Activated B cell treated with CpG ODN at 0.5 μM for 24 hours (primary cell): Measurements from ENCODE around the gene CACNG4. TPM values are rescaled to one million over a fixed set of nuclear protein-coding genes. Genes with fewer than 3 reads are reported as not detected.

Experiments used
- ATAC-seq: fragments of 200-7000 bp; cut with Tn5 transposase; one replicate; pipeline ENCODE4 v1.10.0; 2021; ENCODE audit warnings: low read depth, mild to moderate bottlenecking, moderate library complexity
- CTCF ChIA-PET: fragments of 350-600 bp; sonication (Branson Sonifier 250); formaldehyde crosslinking; loops from one replicate; lab custom pipeline; 2021; ENCODE audit warnings: antibody characterized with exemption; lab: Charles Lee
- POLR2A ChIA-PET: fragments of 350-600 bp; sonication (Branson Sonifier 250); formaldehyde crosslinking; loops from one replicate; lab custom pipeline; 2021; ENCODE audit warnings: antibody characterized with exemption; lab: Charles Lee
- DNase-seq: peaks from one replicate; pipeline ENCODE4 v3.0.0; 2022
- H3K27ac Mint-ChIP-seq: one replicate; pipeline ENCODE4 v1.8.0; 2020; ENCODE audit warnings: mixed read lengths
- H3K27me3 Mint-ChIP-seq: one replicate; pipeline ENCODE4 v1.8.0; 2021; ENCODE audit warnings: mixed read lengths
- H3K36me3 Mint-ChIP-seq: one replicate; pipeline ENCODE4 v1.8.0; 2021; ENCODE audit warnings: low read depth, mixed read lengths
- H3K4me1 Mint-ChIP-seq: one replicate; pipeline ENCODE4 v1.8.0; 2021; ENCODE audit warnings: mixed read lengths
- H3K4me3 Mint-ChIP-seq: one replicate; pipeline ENCODE4 v1.8.0; 2020; ENCODE audit warnings: mild to moderate bottlenecking, mixed read lengths
- H3K9me3 Mint-ChIP-seq: one replicate; pipeline ENCODE4 v1.8.0; 2020; ENCODE audit warnings: mixed read lengths
- CTCF ChIP-seq: fragments of 200-600 bp; IDR thresholded peaks from one replicate; pipeline ENCODE4 v1.8.0; 2022; ENCODE audit warnings: antibody characterized with exemption, mild to moderate bottlenecking
- intact Hi-C: fragments of 100-400 bp; cut with micrococcal nuclease; formaldehyde crosslinking; loops from one replicate; pipeline ENCODE4 v1.15.1; 2024
- total RNA-seq: library from RNA; stranded (reverse); gene quantifications from 2 replicates; pipeline ENCODE4 v1.2.3, GENCODE V29; 2022

The CACNG4 gene
- total RNA-seq, 1 donor from 2014 or later, result not detected

DNA sequence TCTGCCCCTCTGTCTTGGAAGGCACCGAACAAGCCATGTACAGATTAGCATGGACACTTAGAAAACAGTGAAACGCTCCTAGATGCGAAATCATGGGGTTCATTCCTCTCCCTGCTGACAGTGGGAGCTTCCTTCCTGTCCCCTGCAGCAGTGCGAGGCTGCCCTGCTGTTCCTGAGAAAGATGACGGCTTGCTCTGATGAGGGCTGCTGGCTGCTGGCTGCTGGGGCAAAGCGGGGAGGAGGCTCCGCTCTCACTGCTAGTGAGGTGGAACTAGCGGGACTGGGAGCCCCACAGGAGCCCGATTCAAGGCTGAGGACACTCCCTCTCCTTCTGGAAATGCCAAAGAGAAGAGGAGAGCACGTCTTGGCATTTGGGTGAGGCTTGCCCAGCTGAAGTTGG is 25.9 kb upstream of the CACNG4 start:
- Mint-ChIP-seq H3K4me1 (no peaks in the 10 kb centered on the region), H3K4me3 (no peak overlapping the region), H3K9me3 (peaks cover 17% of the 10 kb centered on the region), H3K36me3 (no peaks in the 10 kb centered on the region), H3K27ac (no peak overlapping the region), H3K27me3 (peaks cover 20% of the 10 kb centered on the region)
- TF ChIP-seq CTCF, result no peak
- ChIA-PET CTCF (no interaction called here), POLR2A (no interaction called here)
- DNase-seq (no peak), ATAC-seq (no peak)
- intact Hi-C loops, result no loop called here

DNA sequence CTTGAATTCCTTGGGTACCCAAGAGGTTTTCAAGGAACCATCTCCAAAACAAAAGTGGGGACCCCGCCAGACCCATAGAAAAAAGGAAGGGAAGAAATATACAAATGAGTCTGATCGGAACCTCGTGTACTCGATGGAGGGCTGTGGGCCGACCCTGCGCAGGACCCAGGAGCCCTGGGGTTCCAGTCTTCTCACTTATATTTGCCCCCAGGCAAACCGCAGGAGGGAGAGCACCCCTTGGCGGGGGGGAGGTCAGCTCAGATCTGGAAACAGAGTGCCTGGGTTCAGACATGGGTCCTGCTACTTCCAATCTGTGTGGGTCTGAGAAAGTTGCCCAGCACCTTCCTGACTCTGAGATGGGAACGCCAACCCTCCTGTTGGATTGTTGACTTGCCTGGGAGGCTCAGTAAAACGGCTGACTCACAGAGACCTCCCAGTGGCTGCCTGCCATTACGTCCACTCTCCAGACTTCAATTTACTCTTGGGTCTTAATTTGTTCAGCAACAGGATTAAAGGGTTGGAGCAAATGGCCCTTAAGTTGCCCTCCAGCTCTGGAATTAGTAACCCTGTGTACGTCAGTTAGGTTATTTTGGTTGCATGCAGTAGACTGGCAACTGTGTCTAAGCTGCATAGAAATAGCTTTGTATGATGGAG is 24.9 kb upstream of the CACNG4 start:
- Mint-ChIP-seq H3K27ac (no peak overlapping the region), H3K27me3 (peaks cover 26% of the 10 kb centered on the region), H3K9me3 (peaks cover 17% of the 10 kb centered on the region), H3K36me3 (no peaks in the 10 kb centered on the region), H3K4me3 (no peak overlapping the region), H3K4me1 (no peaks in the 10 kb centered on the region)
- ChIA-PET POLR2A (no interaction called here), CTCF (no interaction called here)
- intact Hi-C loops, result no loop called here
- DNase-seq (no peak), ATAC-seq (no peak)
- TF ChIP-seq CTCF, result no peak

- H3K9me3 Mint-ChIP-seq, result peaks cover 11% of the 10 kb centered on the region
- intact Hi-C loops, result no loop called here
- DNase-seq, result no peak
- ChIA-PET POLR2A (no interaction called here), CTCF (no interaction called here)
- no peak for TF ChIP-seq CTCF
- peaks cover 37% of the 10 kb centered on the region for H3K27me3 Mint-ChIP-seq
- ATAC-seq, result no peak
- no peaks in the 10 kb centered on the region for H3K36me3 Mint-ChIP-seq
- no peaks in the 10 kb centered on the region for H3K4me1 Mint-ChIP-seq
- no peak overlapping the region for H3K27ac Mint-ChIP-seq
- H3K4me3 Mint-ChIP-seq, result no peak overlapping the region
These were observed 23.3 kb upstream of the CACNG4 start for GRCh38 chr17:66941249-66941648.

DNA sequence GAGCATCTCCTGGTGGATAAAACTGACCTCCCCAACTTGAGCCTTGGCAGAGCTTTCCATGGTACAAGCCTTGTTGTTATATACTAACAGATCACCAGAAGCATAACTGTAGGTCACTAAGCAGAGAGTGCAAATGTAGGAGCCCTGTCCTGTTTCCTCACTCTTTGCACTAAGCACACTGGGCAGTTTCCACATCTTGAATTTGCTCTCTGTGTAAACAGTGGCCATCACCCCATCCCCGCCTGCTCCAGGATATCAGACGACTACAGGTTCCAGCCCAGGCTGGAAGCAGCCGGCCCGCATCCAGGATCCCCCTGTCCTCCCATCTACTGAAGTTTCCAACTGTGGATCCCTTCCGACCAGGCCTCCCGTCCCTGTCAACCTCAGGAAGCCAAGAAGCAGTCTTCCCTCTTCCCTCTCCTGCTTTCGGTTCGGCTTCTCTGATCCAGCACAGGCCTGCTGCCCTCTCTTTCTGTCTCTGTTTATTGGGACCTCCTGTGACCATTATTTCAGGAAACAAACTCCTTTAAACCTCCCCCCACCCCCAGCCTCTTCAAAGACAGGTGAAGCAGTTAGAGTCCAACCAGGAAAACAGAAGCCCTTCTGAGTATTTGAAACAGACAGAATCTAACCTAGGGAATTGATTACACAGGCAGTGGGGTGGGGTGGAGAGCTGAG is 22.6 kb upstream of the CACNG4 start:
- ChIA-PET CTCF (no interaction called here), POLR2A (no interaction called here)
- no peak overlapping the region for H3K4me3 Mint-ChIP-seq
- ATAC-seq (no peak), DNase-seq (no peak)
- no peaks in the 10 kb centered on the region for H3K4me1 Mint-ChIP-seq
- H3K27me3 Mint-ChIP-seq, result peaks cover 44% of the 10 kb centered on the region
- H3K36me3 Mint-ChIP-seq, result no peaks in the 10 kb centered on the region
- intact Hi-C loops, result no loop called here
- peaks cover 11% of the 10 kb centered on the region for H3K9me3 Mint-ChIP-seq
- H3K27ac Mint-ChIP-seq, result no peak overlapping the region
- no peak for TF ChIP-seq CTCF

GRCh38 chr17:66942451-66943264 is 21.8 kb upstream of the CACNG4 start:
- peaks cover 46% of the 10 kb centered on the region for H3K27me3 Mint-ChIP-seq
- ChIA-PET CTCF (no interaction called here), POLR2A (no interaction called here)
- H3K4me1 Mint-ChIP-seq, result no peaks in the 10 kb centered on the region
- H3K27ac Mint-ChIP-seq, result no peak overlapping the region
- ATAC-seq, result no peak
- DNase-seq, result no peak
- H3K9me3 Mint-ChIP-seq, result peaks cover 8% of the 10 kb centered on the region
- no peaks in the 10 kb centered on the region for H3K36me3 Mint-ChIP-seq
- no peak overlapping the region for H3K4me3 Mint-ChIP-seq
- no peak for TF ChIP-seq CTCF
- intact Hi-C loops, result no loop called here
